Measurements from ENCODE around the gene TMEM179.

Gene TMEM179

DNA sequence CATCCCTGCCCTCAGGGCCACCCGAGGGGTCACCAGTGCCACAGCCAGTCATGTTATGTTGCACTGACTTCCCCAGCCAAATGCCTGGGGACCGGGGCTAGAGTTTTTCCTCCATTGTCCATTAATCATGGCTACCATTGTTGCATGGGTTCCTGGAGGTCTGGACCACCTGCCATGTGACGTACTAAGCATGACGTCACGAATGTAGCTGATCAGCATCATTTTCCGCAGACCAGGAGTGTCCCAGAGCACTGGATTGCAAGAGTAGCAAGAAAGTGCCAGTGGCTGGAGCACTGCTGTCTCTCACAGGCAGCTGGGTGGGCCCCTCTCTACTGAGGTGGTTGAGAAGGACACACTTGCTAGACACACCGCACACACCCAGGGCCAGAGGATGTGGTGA is 31.9 kb downstream of the TMEM179 start:
- TF ChIP-seq SIN3A (IDR thresholded peaks at IDR 0.05; ENCODE audit: borderline replicate concordance, insufficient read depth, low read length) (no peak), FOXP2 (optimal IDR thresholded peaks at IDR 0.05; ENCODE audit: borderline replicate concordance, extremely low read depth, extremely low read length, insufficient read depth) (no peak), POLR2AphosphoS5 (IDR thresholded peaks at IDR 0.05; ENCODE audit: low read depth, low read length) (no peak), TAF1 (IDR thresholded peaks at IDR 0.05; ENCODE audit: borderline replicate concordance, insufficient read depth, low read length) (no peak), REST (IDR thresholded peaks at IDR 0.05; ENCODE audit: insufficient read depth in 1 of 2, low read depth in 2 of 2, low read length in 2 of 2) (no peak)

DNA sequence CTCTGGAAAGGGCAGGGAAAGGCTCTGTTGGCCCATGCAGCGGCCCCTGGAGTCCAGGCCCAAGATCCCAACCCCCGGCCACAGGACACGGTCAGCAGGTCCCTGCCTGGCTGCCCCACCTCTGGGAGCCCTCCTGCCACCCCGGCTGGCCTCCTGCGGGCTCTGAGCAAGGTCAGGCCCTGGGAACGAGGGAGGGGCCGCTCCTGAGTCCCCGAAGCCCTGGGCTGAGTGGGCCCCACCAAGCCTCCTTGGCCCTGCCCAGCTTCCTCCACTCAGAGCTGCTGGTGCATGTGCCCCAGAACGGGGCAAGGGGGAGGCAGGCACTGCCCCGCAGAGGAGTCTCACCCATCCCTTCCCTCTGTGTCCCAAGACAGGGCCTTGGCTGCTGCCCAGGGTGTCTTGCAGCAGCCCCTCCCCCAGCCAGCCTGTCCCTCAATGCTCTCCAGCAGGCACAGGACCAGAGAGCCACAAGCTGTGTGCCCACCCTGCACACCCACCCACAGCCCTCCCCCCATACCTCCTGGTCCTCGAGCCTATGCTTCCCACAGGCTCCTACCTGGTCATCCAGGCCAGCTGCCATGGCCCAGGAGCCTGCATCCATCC is 32.4 kb downstream of the TMEM179 start:
- TF ChIP-seq REST (IDR thresholded peaks at IDR 0.05; ENCODE audit: insufficient read depth in 1 of 2, low read depth in 2 of 2, low read length in 2 of 2): no peak
- TF ChIP-seq TAF1 (IDR thresholded peaks at IDR 0.05; ENCODE audit: borderline replicate concordance, insufficient read depth, low read length): no peak
- TF ChIP-seq POLR2AphosphoS5 (IDR thresholded peaks at IDR 0.05; ENCODE audit: low read depth, low read length): no peak
- TF ChIP-seq SIN3A (IDR thresholded peaks at IDR 0.05; ENCODE audit: borderline replicate concordance, insufficient read depth, low read length): no peak
- no peak for TF ChIP-seq FOXP2 (optimal IDR thresholded peaks at IDR 0.05; ENCODE audit: borderline replicate concordance, extremely low read depth, extremely low read length, insufficient read depth)

DNA sequence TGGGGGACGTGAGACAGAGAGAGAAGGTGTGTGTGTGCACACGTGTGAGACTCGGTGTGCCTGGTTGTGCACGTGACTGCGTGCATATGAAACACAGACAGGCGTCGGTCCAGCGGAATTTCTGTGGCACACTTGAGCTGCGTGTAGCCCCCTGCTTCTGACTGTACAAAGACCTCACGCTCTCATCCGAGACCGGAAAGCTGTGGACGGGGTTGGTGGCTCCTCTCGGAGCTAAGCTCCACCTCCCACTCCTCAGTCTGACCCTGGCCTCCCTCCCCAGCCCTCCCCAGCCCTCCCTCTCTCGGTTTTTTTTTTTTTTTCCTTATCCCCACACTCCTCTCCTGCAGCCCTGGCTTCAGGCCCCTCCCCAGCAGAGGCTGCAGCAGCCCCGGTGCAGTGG is 33.3 kb downstream of the TMEM179 start:
- TF ChIP-seq TAF1 (IDR thresholded peaks at IDR 0.05; ENCODE audit: borderline replicate concordance, insufficient read depth, low read length) (no peak), FOXP2 (optimal IDR thresholded peaks at IDR 0.05; ENCODE audit: borderline replicate concordance, extremely low read depth, extremely low read length, insufficient read depth) (no peak), REST (IDR thresholded peaks at IDR 0.05; ENCODE audit: insufficient read depth in 1 of 2, low read depth in 2 of 2, low read length in 2 of 2) (no peak), POLR2AphosphoS5 (IDR thresholded peaks at IDR 0.05; ENCODE audit: low read depth, low read length) (no peak), SIN3A (IDR thresholded peaks at IDR 0.05; ENCODE audit: borderline replicate concordance, insufficient read depth, low read length) (no peak)

GRCh38 chr14:104569435-104569834 is 35.1 kb downstream of the TMEM179 start:
- TF ChIP-seq POLR2AphosphoS5 (IDR thresholded peaks at IDR 0.05; ENCODE audit: low read depth, low read length): no peak

DNA sequence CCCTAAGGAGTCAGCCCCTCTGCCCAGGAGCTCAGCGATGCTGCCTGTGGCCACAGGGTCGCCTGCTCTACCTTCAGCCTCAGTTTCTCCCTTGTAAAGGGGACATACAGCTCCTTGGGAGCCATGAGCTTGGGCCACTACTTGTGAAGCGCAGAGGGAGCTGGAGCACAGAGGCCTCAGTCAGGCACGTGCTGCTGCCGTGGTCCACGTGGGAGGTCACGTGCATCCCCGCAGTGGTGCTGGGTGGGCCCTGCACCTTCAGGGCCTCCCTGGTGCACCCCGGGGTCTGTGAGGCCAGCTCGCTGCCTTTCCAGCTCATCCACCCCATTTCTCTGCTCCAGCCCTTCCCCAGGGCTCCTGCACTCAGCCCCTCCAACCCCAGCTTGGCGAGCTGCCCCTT is 36.0 kb downstream of the TMEM179 start:
- TF ChIP-seq SIN3A (IDR thresholded peaks at IDR 0.05; ENCODE audit: borderline replicate concordance, insufficient read depth, low read length) (no peak), POLR2AphosphoS5 (IDR thresholded peaks at IDR 0.05; ENCODE audit: low read depth, low read length) (no peak), TAF1 (IDR thresholded peaks at IDR 0.05; ENCODE audit: borderline replicate concordance, insufficient read depth, low read length) (no peak), FOXP2 (optimal IDR thresholded peaks at IDR 0.05; ENCODE audit: borderline replicate concordance, extremely low read depth, extremely low read length, insufficient read depth) (no peak), REST (IDR thresholded peaks at IDR 0.05; ENCODE audit: insufficient read depth in 1 of 2, low read depth in 2 of 2, low read length in 2 of 2) (no peak)
